Dermis lymphatic vessel endothelial cell (primary cell): ENCODE measurements around the gene DNAJC4. TPM values are rescaled to one million over a fixed set of nuclear protein-coding genes. Genes with fewer than 3 reads are reported as not detected.

Source experiments
- total RNA-seq: library from RNA; depleted of rRNA; stranded (reverse); fragments of >200 nt; gene quantifications from 2 replicates; pipeline ENCODE4 v1.2.1, GENCODE V29; 2014

The DNAJC4 gene, protein sequence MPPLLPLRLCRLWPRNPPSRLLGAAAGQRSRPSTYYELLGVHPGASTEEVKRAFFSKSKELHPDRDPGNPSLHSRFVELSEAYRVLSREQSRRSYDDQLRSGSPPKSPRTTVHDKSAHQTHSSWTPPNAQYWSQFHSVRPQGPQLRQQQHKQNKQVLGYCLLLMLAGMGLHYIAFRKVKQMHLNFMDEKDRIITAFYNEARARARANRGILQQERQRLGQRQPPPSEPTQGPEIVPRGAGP
- 13.8 and 14.1 TPM in 2 replicates for total RNA-seq

DNA sequence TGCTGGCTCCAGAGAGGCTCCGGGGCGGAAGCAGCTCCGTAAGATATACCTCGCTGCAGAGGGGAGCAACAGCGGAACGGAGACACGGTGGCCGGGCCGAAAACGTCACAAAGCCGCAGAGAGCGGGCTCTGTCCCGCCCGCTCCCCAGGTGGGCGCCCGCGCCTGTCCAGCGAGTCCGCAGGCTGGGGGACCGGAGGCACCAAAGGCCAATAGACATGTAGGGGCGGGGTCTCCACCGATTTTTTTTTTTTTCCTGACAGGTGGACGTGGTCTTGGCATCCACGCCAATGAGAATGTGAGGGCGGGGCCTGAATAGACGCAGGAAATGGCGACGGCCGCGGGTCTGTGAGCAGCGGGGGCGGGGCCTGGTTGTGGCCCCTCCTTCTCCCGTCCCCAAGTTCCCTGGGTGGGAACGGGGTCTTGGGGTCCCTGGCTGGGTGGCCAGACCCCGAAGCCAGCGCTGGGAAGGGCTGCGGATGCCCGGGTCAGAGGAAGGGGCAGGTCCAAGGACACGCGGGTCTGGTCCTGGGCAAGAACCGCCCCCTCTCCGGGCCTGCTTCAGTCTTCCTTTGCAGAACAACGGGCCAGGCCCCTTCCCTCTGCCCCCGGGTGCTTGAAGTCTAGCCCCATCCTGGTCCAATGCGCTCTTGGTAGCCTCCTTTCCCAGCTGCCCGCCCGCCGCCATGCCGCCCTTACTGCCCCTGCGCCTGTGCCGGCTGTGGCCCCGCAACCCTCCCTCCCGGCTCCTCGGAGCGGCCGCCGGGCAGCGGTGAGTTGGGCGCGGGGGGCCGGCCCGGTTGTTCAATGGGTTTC, at the start of gene DNAJC4:
DNAJC4 (plus strand) TSS at position 378 of the 814 bp plus-strand sequence; CDS start at position 685, 307 bp downstream.

DNA sequence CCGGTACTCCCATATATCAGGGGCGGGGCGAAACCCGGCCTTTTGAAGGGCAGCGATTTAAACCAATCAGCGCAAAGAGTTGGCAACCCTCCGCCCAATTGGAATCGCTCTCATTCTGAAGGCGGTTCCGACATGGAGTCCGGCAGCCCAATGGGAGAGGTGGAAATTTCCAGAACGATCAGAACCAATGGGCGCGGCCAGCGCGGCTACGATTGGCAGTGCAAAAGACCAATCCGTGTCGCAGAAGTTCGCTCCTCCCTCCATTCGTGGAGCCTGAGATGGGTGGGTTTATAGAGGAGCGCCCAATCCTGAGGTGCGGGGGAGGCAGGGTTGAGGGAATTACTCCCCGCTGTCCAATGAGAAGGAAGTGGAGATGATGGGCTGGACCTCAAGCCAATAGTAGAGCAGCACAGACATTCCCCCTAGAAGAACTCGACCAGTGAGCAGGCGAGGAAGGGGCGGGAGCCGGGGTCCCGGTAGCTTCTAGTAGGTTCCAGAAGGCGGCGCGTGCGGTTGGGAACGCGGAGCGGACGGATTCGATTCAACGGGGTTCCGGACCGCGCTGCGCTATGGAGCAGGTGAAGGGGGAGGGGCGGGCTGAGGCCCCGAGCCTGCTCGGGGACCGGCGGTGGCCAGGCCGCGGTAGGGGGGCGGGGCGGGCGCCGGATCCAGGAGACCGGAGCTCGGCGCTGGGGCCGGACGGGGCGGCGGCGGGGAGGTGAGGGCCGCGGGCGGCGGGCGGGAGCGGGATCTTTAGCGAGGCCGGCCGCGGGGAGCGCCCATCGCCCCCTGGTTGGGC, 44.5 kb upstream of the DNAJC4 start, which contains the start of gene STIP1:
STIP1 (plus strand) TSS at position 479 of the 799 bp plus-strand sequence; CDS start at position 570, 91 bp downstream.

DNA sequence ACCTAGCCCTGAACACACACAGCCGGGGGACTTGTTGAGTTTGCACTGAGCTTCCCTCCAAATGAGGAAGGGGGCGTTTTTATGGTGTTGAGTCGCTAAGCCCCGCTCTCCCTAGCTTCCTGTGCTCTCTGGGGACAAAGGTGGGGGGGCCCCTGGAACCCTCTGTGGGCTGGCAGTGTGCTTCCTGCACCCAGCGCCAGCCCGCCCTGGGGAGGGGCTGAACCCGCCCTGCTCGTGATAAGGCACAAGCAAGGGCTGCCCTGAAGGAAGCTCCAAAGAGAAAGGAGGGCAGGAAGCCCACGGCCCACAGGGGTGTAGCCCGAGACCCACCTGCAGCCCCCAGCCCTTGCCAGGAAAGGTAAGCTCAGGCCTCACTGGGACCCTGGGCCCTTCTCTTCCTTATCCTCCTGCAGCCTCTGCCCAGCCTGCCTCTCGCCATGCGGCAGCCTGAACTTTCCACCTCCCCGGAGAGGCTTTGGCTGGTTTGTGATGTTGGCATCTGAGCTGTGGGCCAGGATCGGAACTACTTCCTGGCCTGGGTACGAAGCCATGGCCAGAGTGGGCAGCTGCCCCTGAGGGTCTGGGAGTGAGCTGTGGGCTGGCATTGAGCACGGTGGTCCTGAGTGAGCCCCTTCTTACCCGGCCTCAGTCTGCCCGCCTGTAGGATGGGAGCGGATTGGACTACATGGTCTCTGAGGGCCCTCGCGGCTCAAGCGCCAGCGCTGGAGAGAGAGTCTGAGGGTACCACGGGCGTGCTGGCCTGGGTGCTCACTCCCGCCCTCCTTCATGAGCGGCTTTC, 23.7 kb upstream of the DNAJC4 start, which contains the start of gene FERMT3:
FERMT3 (plus strand) TSS at position 265 of the 799 bp plus-strand sequence. CDS start 644 bp downstream, outside the sequence.

DNA sequence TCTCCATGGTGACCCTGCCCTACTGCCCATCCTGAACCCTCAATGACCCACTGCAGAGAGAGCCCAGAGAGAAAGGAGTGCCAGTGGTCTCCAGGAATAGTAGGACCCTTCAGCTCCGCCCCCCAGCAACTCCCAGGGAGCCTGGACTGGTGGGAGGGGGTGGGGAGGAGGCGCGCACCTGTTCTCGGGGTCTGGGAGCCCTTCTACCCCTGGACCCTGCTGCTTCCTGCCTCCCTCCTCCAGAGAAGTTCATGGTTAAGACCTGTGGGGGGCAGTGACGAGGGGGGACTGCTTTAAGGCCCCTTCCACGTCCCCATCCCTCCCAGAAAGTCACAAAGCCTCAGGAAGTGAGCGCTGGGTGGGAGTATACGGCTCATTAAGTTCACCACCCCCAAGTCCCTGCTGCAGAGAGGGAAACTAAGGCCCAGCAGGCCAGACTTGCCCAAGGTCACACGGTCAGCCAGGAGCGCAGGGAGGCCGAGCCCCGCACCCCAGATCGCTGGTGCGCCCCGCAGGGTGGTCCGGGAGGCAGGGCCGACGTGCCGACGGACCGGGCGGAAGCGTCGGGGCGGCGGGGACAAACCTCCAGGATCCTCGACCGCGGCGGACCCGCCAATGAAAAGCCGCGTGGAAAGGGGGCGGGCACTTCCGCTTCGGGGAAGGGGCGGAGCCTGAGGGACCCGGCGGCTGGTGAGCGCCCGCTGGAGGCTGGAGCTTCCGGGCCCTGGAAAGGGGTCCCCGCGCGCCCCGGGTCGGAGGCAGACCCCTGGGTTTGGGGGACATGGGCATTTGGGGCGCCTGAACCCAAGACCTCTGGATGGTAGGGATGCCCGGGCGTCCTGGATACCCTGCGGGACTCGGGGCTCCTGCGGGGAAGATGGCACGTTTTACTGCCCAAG, 4.5 kb upstream of the DNAJC4 start, which contains the start of the genes NUDT22 and TRPT1:
NUDT22 (plus strand) TSS at position 667 of the 899 bp plus-strand sequence. CDS start 379 bp downstream, outside the sequence.
TRPT1 (minus strand) TSS at position 579 of the 899 bp plus-strand sequence; CDS start at position 253, 326 bp downstream.

DNA sequence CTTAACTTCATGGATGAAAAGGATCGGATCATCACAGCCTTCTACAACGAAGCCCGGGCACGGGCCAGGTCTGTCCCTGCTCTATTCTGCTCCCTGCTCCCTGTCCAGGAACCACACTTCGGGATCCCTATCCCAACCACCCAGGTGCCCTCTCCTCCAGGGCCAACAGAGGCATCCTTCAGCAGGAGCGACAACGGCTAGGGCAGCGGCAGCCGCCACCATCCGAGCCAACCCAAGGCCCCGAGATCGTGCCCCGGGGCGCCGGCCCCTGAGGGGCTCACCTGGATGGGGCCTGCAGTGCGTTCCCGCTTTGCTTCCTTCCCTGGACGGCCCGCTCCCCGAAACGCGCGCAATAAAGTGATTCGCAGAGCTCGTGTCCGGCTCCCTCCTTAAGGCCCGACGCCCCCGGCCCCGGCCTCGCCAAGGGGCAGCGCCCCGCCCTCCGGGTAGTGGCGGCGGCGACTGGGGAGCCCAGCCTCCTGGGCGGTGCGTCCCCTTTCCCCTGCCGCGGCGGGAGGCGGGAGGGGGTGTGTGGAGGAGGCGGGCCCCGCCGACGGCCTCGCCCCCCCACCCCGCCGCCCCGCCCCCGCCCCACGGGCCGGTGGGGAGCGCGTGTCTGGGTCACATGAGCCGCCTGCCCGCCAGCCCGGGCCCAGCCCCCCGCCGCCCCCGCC, 3.7 kb downstream of the DNAJC4 start, which contains the start of gene VEGFB:
VEGFB (plus strand) TSS at position 672 of the 674 bp plus-strand sequence. CDS start 250 bp downstream, outside the sequence.

DNA sequence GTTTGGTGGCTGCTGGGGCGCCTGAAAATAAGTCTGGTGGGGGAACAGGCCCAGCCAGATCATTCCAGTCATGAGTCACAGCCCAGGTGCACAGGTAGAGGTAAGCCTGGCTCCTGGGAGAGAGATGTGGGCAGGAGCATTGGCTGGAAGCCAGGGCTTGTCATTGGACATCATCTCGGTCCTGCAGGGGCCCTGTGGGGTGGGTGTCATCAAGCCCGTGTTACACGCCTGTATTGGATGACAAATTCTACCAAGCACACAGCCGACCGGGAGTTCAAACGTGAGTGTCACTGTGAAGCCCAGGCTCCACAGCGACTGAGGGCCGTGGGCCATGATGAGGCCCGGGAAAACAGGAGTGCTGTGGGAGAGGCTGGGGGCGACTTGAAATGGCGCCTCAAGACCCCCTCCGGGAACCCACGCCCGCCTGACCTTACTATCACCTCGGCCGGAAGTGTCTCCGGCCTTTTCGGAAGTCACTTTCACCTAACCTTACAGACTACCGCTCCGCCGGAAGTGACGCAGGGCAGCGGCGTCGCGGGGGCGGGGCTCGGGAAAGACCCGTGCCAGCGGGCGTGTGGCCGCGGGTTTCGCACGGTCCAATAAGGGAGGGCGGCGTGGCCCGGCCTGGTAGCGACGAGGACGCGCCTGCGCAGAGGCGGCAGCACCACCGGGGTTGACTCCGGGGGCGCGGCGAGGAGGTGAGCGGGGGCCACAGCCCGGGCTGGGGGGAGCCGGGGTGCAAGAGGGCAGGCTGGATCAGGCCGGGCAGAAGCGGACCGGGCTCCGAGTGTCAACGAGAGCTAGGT, 10.3 kb downstream of the DNAJC4 start, which contains the start of gene FKBP2:
FKBP2 (plus strand) TSS at position 661 of the 806 bp plus-strand sequence. CDS start 1,293 bp downstream, outside the sequence.

DNA sequence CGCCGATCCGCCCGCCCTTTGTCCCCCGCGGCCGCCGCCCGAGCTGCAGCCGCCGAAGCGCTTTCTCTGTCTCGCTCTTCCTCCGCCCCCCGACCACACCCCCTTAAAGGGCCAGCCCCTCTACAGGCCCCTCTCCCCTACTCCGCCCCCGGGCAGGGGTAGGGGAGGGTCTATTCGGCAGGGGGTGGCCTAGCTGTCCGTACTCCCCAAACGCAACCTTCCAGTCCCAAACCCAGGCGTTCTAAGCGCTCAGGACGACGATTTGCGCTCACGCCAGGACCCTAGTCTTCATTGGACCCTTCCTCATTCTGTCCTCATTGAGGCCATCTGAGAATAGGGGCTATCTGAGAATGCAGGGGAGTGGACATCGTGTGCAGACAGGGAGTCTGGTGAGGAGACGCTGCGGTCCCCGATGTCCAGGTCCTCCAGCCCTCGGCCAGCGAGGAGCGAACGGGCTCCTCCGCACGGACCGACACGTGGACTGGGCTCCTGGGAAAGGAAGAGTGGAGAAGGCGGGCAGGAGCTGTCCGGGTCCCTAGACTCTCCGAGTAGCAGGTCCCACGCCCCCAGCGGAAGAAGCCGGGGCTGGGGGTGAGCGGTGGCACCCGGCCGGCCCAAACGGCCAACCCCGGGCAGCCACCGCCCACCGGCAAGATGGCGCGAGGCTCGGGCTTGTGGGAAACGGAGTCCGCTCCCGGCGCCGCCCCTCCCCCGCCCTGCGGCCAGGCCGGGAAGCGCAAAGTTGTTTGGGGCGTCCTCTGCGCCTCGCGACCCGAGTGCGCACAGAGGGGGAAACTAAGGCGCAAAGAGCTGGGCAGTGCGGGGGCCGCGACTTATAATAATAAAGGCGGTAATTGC, 16.8 kb downstream of the DNAJC4 start, which contains the start of gene PPP1R14B:
PPP1R14B (minus strand) TSS at position 73 of the 858 bp plus-strand sequence. CDS start 270 bp downstream, outside the sequence.

DNA sequence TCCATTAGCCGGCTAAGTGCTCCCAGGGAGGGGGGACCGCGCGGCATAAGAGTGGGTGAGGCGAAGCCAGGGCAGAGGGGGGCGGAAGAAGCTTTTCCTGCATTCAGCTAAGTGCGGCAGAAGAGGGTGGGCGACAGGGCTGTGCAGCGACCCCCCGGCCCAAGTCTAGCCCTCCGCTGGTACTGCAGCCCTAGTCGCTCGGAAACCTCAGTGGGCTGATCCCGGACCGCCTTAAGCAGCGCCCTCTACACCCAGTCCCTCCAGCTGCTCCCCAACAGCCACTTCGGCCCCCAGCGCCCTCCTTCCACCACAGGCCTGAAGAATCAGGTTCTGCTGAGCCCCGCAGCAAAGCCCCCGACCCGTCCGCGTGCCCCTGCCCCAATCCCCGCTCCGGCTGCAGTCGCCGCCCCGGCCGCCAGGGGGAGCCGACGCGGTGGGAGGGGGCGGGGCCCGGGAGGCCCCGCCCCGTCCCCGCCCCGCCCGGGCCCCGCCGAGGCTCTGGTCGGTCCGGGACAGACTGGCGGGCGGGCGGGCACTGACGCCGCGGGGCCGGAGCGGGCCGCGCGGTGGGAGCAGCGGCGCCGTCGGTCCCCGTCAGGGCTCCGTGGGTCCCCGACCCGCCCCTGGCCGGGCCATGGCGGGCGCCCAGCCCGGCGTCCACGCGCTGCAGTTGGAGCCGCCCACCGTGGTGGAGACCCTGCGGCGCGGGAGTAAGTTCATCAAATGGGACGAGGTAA, 20.8 kb downstream of the DNAJC4 start, which contains the start of gene PLCB3:
PLCB3 (plus strand) TSS at position 515 of the 737 bp plus-strand sequence; CDS start at position 635, 120 bp downstream.

Other genes with a start within 250 kb of the DNAJC4 start
- 45.6 and 46.7 TPM in 2 replicates for gene OTUB1, start 244.1 kb upstream of the DNAJC4 start, total RNA-seq
- gene FLRT1, start 194.6 kb upstream of the DNAJC4 start, total RNA-seq, result not detected in 2 replicates
- 19.3 and 22.3 TPM in 2 replicates for gene MACROD1, start 64.4 kb upstream of the DNAJC4 start, total RNA-seq
- 112 and 116 TPM in 2 replicates for gene STIP1, start 44.4 kb upstream of the DNAJC4 start, total RNA-seq
- gene FERMT3, start 23.8 kb upstream of the DNAJC4 start, total RNA-seq, result 7.2 and 9.3 TPM in 2 replicates
- gene TRPT1, start 4.4 kb upstream of the DNAJC4 start, total RNA-seq, result 19.5 and 25.5 TPM in 2 replicates
- 27.1 and 40.1 TPM in 2 replicates for gene NUDT22, start 4.3 kb upstream of the DNAJC4 start, total RNA-seq
- gene VEGFB, start 4.0 kb downstream of the DNAJC4 start, total RNA-seq, result 13.7 and 19.8 TPM in 2 replicates
- gene FKBP2, start 10.5 kb downstream of the DNAJC4 start, total RNA-seq, result 71.8 and 72.9 TPM in 2 replicates
- gene PPP1R14B, start 16.4 kb downstream of the DNAJC4 start, total RNA-seq, result 89.6 and 110 TPM in 2 replicates
- gene PLCB3, start 21.0 kb downstream of the DNAJC4 start, total RNA-seq, result 14.6 and 15.3 TPM in 2 replicates
- gene BAD, start 54.1 kb downstream of the DNAJC4 start, total RNA-seq, result 46.2 and 69.0 TPM in 2 replicates
- 6.0 and 7.7 TPM in 2 replicates for gene GPR137, start 55.3 kb downstream of the DNAJC4 start, total RNA-seq
- not detected in 2 replicates for gene KCNK4, start 60.8 kb downstream of the DNAJC4 start, total RNA-seq
- 0.11 TPM in 1 of 2 replicates, not detected in the other for gene CATSPERZ, start 69.8 kb downstream of the DNAJC4 start, total RNA-seq
- gene ESRRA, start 75.0 kb downstream of the DNAJC4 start, total RNA-seq, result 42.8 and 56.0 TPM in 2 replicates
- 231 and 235 TPM in 2 replicates for gene TRMT112, start 87.0 kb downstream of the DNAJC4 start, total RNA-seq
- gene PRDX5, start 87.6 kb downstream of the DNAJC4 start, total RNA-seq, result 194 and 276 TPM in 2 replicates
- gene CCDC88B, start 109.7 kb downstream of the DNAJC4 start, total RNA-seq, result 1.0 and 1.5 TPM in 2 replicates
- gene RPS6KA4, start 128.6 kb downstream of the DNAJC4 start, total RNA-seq, result 25.1 and 26.0 TPM in 2 replicates